ENCODE measurements around the gene MRPL41. TPM values are rescaled to one million over a fixed set of nuclear protein-coding genes. Genes with fewer than 3 reads are reported as not detected.
A peak's percentile ranks its signal among the peaks of the same experiment; 100 is the strongest.

MRPL41 gene
- polyA plus RNA-seq, 2 of the 4 experiments (the other 2 are of a cell fraction) = 19.7 to 54.4 TPM

DNA sequence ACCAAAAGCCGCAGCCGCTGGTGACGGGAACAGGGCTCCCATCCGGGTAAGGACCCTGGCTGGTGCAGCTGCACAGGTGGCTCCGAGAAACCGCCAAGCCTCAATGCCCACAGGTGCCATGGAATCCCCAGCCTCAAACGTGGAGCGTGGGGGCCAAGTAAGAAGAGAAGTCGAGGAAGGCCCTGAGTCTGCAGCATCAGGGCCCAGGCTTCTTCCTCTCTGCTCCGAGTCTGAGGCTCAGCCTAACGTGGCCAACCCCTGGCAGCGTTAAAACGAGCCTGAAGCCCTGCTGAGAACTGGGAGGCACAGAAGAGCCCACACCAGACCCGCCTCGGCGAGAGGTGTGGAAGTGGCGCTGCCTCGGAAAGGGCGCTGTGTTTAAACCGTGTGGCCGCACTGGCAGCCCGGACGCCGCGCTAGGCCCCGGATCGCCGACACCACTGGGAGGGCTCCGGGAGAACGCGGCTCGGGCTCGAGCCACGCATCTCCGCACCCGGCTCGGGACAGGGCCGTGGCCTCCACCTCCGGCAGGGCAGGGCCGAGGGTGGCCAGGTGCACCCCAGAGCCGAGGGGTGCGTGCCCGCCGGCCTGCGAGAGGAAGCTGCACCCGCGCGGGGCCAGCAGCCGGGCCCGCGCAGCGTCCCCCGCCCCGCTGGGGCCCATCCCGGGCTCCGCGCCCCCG, 37.9 kb downstream of the MRPL41 start:
- Histone ChIP-seq H3K4me1 (peaks cover 15% of the 10 kb centered on the region; the same call in 1 of the 3 replicates), H3K4me2 (peak overlapping the region; percentile 95), H3K27ac (peak overlapping the region; percentile 94 to 95), H3K9me3 (no peaks in the 10 kb centered on the region), H3K4me3 (peak overlapping the region; percentile 99)
- ATAC-seq (peak in 1 of 2 experiments; percentile 30; a peak in 4 of 6 replicates), FAIRE-seq (no peak), DNase-seq (ENCODE audit: low read depth in 1 of 2, low spot score in 1 of 2) (no peak)
- POLR2A ChIA-PET = interaction anchor here (0.8 to 1.0 kb wide), 2 partner anchors 29 to 462 kb away, joined by 3 to 4 read pairs; partner anchors contain the start of gene EHMT1
- WGBS (ENCODE audit: missing lambda C conversion rate) = 32% methylated on average over 16 of the region's 58 CpGs
- no peak for TF ChIP-seq SMC3 (IDR thresholded peaks at IDR 0.05)
- TF ChIP-seq, protein P1, sequence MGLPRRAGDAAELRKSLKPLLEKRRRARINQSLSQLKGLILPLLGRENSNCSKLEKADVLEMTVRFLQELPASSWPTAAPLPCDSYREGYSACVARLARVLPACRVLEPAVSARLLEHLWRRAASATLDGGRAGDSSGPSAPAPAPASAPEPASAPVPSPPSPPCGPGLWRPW (IDR thresholded peaks at IDR 0.05) = no peak
- TF ChIP-seq POLR2A (IDR thresholded peaks at IDR 0.05; ENCODE audit: low read length) = no peak
- TF ChIP-seq ZNF302 (CRISPR knock-in tag; IDR thresholded peaks at IDR 0.05) = no peak
- no peak for TF ChIP-seq ESRRA (IDR thresholded peaks at IDR 0.05; ENCODE audit: borderline replicate concordance, low read length)
- TF ChIP-seq RAD21 (conservative IDR thresholded peaks at IDR 0.05 in 1 of 2, IDR thresholded peaks at IDR 0.05 in 1 of 2) = no peak
- no peak for TF ChIP-seq FOSL2 (IDR thresholded peaks at IDR 0.05)
- TF ChIP-seq FOSL2 (CRISPR knock-in tag; IDR thresholded peaks at IDR 0.05) = no peak
- TF ChIP-seq, protein P2, sequence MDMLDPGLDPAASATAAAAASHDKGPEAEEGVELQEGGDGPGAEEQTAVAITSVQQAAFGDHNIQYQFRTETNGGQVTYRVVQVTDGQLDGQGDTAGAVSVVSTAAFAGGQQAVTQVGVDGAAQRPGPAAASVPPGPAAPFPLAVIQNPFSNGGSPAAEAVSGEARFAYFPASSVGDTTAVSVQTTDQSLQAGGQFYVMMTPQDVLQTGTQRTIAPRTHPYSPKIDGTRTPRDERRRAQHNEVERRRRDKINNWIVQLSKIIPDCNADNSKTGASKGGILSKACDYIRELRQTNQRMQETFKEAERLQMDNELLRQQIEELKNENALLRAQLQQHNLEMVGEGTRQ (IDR thresholded peaks at IDR 0.05) = no peak
- TF ChIP-seq NR3C1 (IDR thresholded peaks at IDR 0.05) = no peak
- no peak for TF ChIP-seq CBX8 (IDR thresholded peaks at IDR 0.05)
- no peak for TF ChIP-seq HEYL (CRISPR knock-in tag; IDR thresholded peaks at IDR 0.05)
- CTCF ChIA-PET = interaction anchor here (1.5 to 18.5 kb wide), 4 partner anchors 9 to 31 kb away, joined by 3 to 175 read pairs (median 6); partner anchors contain the start of gene DPH7

DNA sequence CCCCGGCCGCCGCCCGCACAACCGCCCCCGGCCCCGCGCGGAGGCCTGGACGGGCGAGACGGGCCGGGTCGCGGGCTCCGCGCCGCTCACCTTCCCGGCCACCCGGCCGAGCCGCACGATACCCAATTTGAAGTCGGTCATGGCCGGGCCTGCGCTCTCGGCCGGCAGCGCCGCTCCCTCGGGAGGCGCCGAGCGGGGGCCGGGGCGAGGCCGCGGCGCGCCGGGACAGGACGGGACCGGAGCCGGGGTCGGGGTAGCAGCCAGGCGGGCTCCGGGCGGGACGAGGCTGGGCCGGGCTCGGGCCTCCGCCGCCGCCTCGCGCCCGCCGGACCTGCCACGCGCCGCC, 38.4 kb downstream of the MRPL41 start:
- TF ChIP-seq HDAC2 (IDR thresholded peaks at IDR 0.05) (no peak), HEYL (CRISPR knock-in tag; IDR thresholded peaks at IDR 0.05) (no peak), MAFK (IDR thresholded peaks at IDR 0.05; ENCODE audit: partially characterized antibody) (no peak)
- Histone ChIP-seq H3K4me3 (peak overlapping the region; percentile 99), H3K4me2 (peak overlapping the region; percentile 95), H3K9me3 (no peaks in the 10 kb centered on the region), H3K27ac (peak overlapping the region; percentile 94 to 95), H3K4me1 (peaks cover 15% of the 10 kb centered on the region; the same call in 1 of the 3 replicates)
- ChIA-PET POLR2A (interaction anchor here (1.0 to 1.4 kb wide), 4 partner anchors 9 to 29 kb away, joined by 3 to 11 read pairs (median 7); partner anchors contain the start of genes ARRDC1 and EHMT1), CTCF (interaction anchor here (18.5 kb wide), 1 partner anchor 9 kb away, joined by 175 read pairs; the partner anchor contains the start of gene DPH7)
- peak in 1 of 2 experiments; percentile 48; a peak in 3 of 6 replicates for ATAC-seq
- no peak for DNase-seq (ENCODE audit: low read depth in 1 of 2, low spot score in 1 of 2)
- no peak for FAIRE-seq
- no CpG with 5 or more reads among the region's 61 CpGs for WGBS (ENCODE audit: missing lambda C conversion rate)

DNA sequence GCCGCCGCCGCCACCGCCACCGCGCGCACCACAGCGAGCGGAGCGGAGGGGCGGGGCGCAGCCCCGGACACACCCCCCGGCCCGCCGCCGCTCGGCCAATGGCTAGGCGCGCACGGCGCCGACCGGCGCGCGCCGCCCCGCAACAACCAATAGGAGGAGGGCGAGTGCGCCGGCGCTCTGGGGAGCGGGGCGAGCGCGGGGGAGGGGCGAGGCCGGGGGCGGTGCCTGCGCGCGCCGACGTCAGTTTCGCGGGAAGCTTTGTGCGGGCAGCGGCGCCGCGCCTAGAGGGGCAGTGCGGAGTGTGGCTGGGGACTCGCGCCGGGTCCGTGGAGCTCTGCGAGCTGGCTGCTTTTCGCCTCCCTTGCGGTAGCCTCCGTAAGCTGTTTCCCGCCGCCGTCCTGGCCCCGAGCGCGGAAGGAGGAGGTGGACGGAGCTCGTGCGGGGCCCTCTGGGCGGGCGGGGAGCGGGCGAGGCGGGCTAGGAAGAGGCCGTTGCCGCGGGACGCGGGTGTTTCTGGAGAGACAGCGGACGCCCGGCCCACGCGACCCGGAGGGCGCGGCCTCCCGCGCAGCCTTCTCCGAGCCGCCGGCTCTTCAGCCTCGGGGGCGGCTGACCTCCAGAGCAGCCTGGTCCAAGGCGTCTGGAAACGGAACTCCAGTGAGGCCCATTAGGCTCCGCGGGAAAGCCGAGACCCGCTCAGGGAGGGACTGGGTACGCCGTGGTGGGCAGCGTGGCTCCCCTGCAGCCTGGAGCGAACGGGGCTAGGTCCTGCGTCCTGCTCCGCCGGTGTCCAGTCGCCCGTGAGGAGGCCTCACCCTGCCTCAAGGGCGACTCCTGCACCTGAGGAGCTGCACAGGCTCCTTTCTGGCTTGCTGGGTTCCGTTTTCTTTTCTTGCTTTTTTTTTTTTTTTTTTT, 39.0 kb downstream of the MRPL41 start, which contains the start of gene ZMYND19:
TSS of gene ZMYND19 (minus strand) at position 44 of the 915 bp plus-strand sequence. CDS start 249 bp downstream, outside the sequence.
- DNase-seq (ENCODE audit: low read depth in 1 of 2, low spot score in 1 of 2) = peak; percentile 85 to 94
- ChIA-PET CTCF (interaction anchor here (0.7 to 18.5 kb wide), 2 partner anchors 10 to 14 kb away, joined by 3 to 175 read pairs; partner anchors contain the start of genes ARRDC1 and DPH7), POLR2A (interaction anchor here (0.6 to 1.4 kb wide), 8 partner anchors 9 to 178 kb away, joined by 3 to 11 read pairs (median 4); partner anchors contain the start of genes ARRDC1, DPH7 and EHMT1)
- TF ChIP-seq JUN (IDR thresholded peaks at IDR 0.05) (peak in 1 of 2 experiments; percentile 35; a peak in 2 of 5 replicates), CBX2 (IDR thresholded peaks at IDR 0.05; ENCODE audit: borderline replicate concordance, low read depth) (no peak), TFCP2L1 (CRISPR knock-in tag; IDR thresholded peaks at IDR 0.05) (peak; percentile 9; the same call in 1 of the 2 replicates), POLR2A (IDR thresholded peaks at IDR 0.05; ENCODE audit: low read length) (peak; percentile 58), RCOR1 (IDR thresholded peaks at IDR 0.05; ENCODE audit: low read depth, low read length) (no peak)
- TF ChIP-seq, protein P3, sequence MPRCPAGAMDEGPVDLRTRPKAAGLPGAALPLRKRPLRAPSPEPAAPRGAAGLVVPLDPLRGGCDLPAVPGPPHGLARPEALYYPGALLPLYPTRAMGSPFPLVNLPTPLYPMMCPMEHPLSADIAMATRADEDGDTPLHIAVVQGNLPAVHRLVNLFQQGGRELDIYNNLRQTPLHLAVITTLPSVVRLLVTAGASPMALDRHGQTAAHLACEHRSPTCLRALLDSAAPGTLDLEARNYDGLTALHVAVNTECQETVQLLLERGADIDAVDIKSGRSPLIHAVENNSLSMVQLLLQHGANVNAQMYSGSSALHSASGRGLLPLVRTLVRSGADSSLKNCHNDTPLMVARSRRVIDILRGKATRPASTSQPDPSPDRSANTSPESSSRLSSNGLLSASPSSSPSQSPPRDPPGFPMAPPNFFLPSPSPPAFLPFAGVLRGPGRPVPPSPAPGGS (IDR thresholded peaks at IDR 0.05) = no peak
- TF ChIP-seq, protein P4, sequence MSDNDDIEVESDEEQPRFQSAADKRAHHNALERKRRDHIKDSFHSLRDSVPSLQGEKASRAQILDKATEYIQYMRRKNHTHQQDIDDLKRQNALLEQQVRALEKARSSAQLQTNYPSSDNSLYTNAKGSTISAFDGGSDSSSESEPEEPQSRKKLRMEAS (IDR thresholded peaks at IDR 0.05) = peak; percentile 53
- Histone ChIP-seq H3K4me2 (peak within 1 kb of the TSS; percentile 95), H3K27ac (peak within 1 kb of the TSS; percentile 94 to 95), H3K4me1 (peaks cover 15% of the 10 kb centered on the region; the same call in 1 of the 3 replicates), H3K4me3 (peak within 1 kb of the TSS; percentile 99), H3K9me3 (no peaks in the 10 kb centered on the region)
- no peak for FAIRE-seq
- peak; percentile 87 to 93 for ATAC-seq
- under 1% methylated on average over 23 of the region's 113 CpGs for WGBS (ENCODE audit: missing lambda C conversion rate)
